Endodermal cell (in vitro differentiated cells): ENCODE results near the gene CPSF7. TPM values are rescaled to one million over a fixed set of nuclear protein-coding genes. Genes with fewer than 3 reads are reported as not detected.

Experiments
- DNase-seq: peaks from one replicate; pipeline ENCODE4 v3.0.0-alpha.2; 2017
- H3K27ac ChIP-seq: 2 replicates; pipeline ENCODE4 v1.5.1; 2013; ENCODE audit warnings: mild to moderate bottlenecking, low read depth, low read length, moderate library complexity
- H3K27me3 ChIP-seq: 2 replicates; pipeline ENCODE4 v1.6.1; 2013; ENCODE audit warnings: mild to moderate bottlenecking, low read length, moderate library complexity; ENCODE audit not compliant: insufficient read depth, control insufficient read depth, poor library complexity, severe bottlenecking
- H3K36me3 ChIP-seq: 2 replicates; pipeline ENCODE4 v1.7.0; 2013; ENCODE audit warnings: mild to moderate bottlenecking, low read length, moderate library complexity; ENCODE audit not compliant: control insufficient read depth, insufficient read depth
- H3K4me1 ChIP-seq: one replicate; pipeline ENCODE4 v1.7.0; 2013; ENCODE audit warnings: low read length; ENCODE audit not compliant: control insufficient read depth, insufficient read depth
- H3K4me3 ChIP-seq: 2 replicates; pipeline ENCODE4 v1.5.1; 2013; ENCODE audit warnings: mild to moderate bottlenecking, low read length, moderate library complexity
- H3K9ac ChIP-seq: 2 replicates; pipeline ENCODE4 v1.6.1; 2013; ENCODE audit warnings: mild to moderate bottlenecking, low read length, moderate library complexity; ENCODE audit not compliant: poor library complexity, severe bottlenecking; ENCODE audit errors: extremely low read depth
- H3K9me3 ChIP-seq: 2 replicates; pipeline ENCODE4 v1.6.1; 2013; ENCODE audit warnings: mild to moderate bottlenecking, low read length, moderate library complexity; ENCODE audit not compliant: control insufficient read depth
- H3K27ac Mint-ChIP-seq: 2 replicates; pipeline ENCODE4 v1.8.0; 2020; ENCODE audit warnings: mixed read lengths
- H3K27me3 Mint-ChIP-seq: 2 replicates; pipeline ENCODE4 v1.8.0; 2021; ENCODE audit warnings: mild to moderate bottlenecking, mixed read lengths; ENCODE audit not compliant: insufficient read depth
- H3K36me3 Mint-ChIP-seq: 2 replicates; pipeline ENCODE4 v1.8.0; 2020; ENCODE audit warnings: low read depth, mixed read lengths
- H3K4me1 Mint-ChIP-seq: 2 replicates; pipeline ENCODE4 v1.8.0; 2020; ENCODE audit warnings: mixed read lengths
- H3K4me3 Mint-ChIP-seq: 2 replicates; pipeline ENCODE4 v1.8.0; 2020; ENCODE audit warnings: mild to moderate bottlenecking, moderate library complexity, mixed read lengths
- H3K9me3 Mint-ChIP-seq: 2 replicates; pipeline ENCODE4 v1.8.0; 2020; ENCODE audit warnings: mild to moderate bottlenecking, mixed read lengths
- WGBS, 2 experiments: methylation state at CpG; one replicate each; pipeline versions ENCODE4 v1.1.5 to v1.1.7; 2013; ENCODE audit warnings: missing lambda C conversion rate in 2 of 2, mixed read lengths in 1 of 2; ENCODE audit not compliant: insufficient coverage in 1 of 2, insufficient read length in 1 of 2; 5-methylcytosine and 5-hydroxymethylcytosine counted together
- total RNA-seq, 2 donors: library from RNA; stranded (reverse); fragmentation: NEBNext Ultra II Directional in 1 of 2; extraction: Animal tissue kit (Norgen Biotek cat#: 25700) in 1 of 2; gene quantifications; 2 replicates in 1 of 2; 3 replicates in 1 of 2; pipeline ENCODE4 v1.2.1, GENCODE V29; 2021
- TF ChIP-seq, protein P1 (sequence below): fragments of 200-600 bp; sonication (generic); conservative IDR thresholded peaks from 2 replicates; pipeline ENCODE4 v1.5.0; 2021; ENCODE audit warnings: antibody characterized with exemption, mild to moderate bottlenecking

The CPSF7 gene
- total RNA-seq, 2 donors from 2014 or later, result 108 to 117 TPM

DNA sequence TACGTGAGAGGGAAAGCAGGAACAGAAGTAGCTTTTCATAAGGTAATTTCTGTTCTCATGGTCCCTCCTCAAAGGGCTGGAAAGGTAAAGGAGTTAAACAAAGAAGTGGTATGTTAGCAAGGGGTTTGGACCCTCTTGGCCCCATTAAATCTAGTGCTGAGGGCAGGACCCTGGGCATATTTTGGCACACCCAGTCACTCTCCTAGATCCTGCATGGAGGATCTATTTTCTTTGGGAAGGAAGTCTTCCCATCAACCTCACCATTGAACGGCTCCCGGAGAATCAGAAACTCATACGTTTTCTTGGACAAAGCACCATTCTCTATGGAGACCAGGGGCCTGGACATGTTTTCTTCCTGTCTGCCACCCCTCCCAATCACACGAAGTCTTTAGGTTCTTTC is 25.7 kb downstream of the CPSF7 start:
- no peak overlapping the region for H3K27ac Mint-ChIP-seq
- Histone ChIP-seq H3K4me1 (no peaks in the 10 kb centered on the region), H3K27me3 (no peaks in the 10 kb centered on the region), H3K27ac (no peak overlapping the region), H3K36me3 (peaks cover 70% of the 10 kb centered on the region), H3K9me3 (no peaks in the 10 kb centered on the region), H3K4me3 (no peak overlapping the region), H3K9ac (no peak overlapping the region)
- H3K9me3 Mint-ChIP-seq, result no peaks in the 10 kb centered on the region
- no peak for DNase-seq
- 96% methylated on average over 4 to 5 of the region's 5 CpGs for WGBS, 2 experiments
- TF ChIP-seq, protein P1, sequence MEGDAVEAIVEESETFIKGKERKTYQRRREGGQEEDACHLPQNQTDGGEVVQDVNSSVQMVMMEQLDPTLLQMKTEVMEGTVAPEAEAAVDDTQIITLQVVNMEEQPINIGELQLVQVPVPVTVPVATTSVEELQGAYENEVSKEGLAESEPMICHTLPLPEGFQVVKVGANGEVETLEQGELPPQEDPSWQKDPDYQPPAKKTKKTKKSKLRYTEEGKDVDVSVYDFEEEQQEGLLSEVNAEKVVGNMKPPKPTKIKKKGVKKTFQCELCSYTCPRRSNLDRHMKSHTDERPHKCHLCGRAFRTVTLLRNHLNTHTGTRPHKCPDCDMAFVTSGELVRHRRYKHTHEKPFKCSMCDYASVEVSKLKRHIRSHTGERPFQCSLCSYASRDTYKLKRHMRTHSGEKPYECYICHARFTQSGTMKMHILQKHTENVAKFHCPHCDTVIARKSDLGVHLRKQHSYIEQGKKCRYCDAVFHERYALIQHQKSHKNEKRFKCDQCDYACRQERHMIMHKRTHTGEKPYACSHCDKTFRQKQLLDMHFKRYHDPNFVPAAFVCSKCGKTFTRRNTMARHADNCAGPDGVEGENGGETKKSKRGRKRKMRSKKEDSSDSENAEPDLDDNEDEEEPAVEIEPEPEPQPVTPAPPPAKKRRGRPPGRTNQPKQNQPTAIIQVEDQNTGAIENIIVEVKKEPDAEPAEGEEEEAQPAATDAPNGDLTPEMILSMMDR, result no peak
- H3K27me3 Mint-ChIP-seq, result no peaks in the 10 kb centered on the region
- peaks cover 58% of the 10 kb centered on the region for H3K36me3 Mint-ChIP-seq
- H3K4me1 Mint-ChIP-seq, result peaks cover 1% of the 10 kb centered on the region
- H3K4me3 Mint-ChIP-seq, result no peak overlapping the region

GRCh38 chr11:61403658-61404057 is 26.1 kb downstream of the CPSF7 start:
- H3K36me3 Mint-ChIP-seq, result peaks cover 58% of the 10 kb centered on the region
- H3K27me3 Mint-ChIP-seq, result no peaks in the 10 kb centered on the region
- DNase-seq, result no peak
- WGBS, 2 experiments, result 100% methylated on average over 1 of the region's 1 CpG
- H3K9me3 Mint-ChIP-seq, result no peaks in the 10 kb centered on the region
- Histone ChIP-seq H3K36me3 (peaks cover 69% of the 10 kb centered on the region), H3K9me3 (no peaks in the 10 kb centered on the region), H3K4me1 (no peaks in the 10 kb centered on the region), H3K4me3 (no peak overlapping the region), H3K27me3 (no peaks in the 10 kb centered on the region), H3K27ac (no peak overlapping the region), H3K9ac (no peak overlapping the region)
- H3K4me3 Mint-ChIP-seq, result no peak overlapping the region
- TF ChIP-seq, protein P1, result no peak
- no peak overlapping the region for H3K27ac Mint-ChIP-seq
- peaks cover 1% of the 10 kb centered on the region for H3K4me1 Mint-ChIP-seq

GRCh38 chr11:61401573-61401972 is 28.2 kb downstream of the CPSF7 start:
- no peak overlapping the region for H3K4me3 Mint-ChIP-seq
- Histone ChIP-seq H3K4me1 (no peaks in the 10 kb centered on the region), H3K9ac (no peak overlapping the region), H3K9me3 (no peaks in the 10 kb centered on the region), H3K27me3 (no peaks in the 10 kb centered on the region), H3K36me3 (peaks cover 63% of the 10 kb centered on the region), H3K27ac (no peak overlapping the region), H3K4me3 (no peak overlapping the region)
- 97 to 100% methylated on average over 2 of the region's 2 CpGs for WGBS, 2 experiments
- H3K27me3 Mint-ChIP-seq, result no peaks in the 10 kb centered on the region
- H3K36me3 Mint-ChIP-seq, result peaks cover 53% of the 10 kb centered on the region
- TF ChIP-seq, protein P1, result no peak
- no peak overlapping the region for H3K27ac Mint-ChIP-seq
- no peaks in the 10 kb centered on the region for H3K9me3 Mint-ChIP-seq
- DNase-seq, result no peak
- H3K4me1 Mint-ChIP-seq, result peaks cover 1% of the 10 kb centered on the region
